Retina (tissue), 1 donor: ENCODE results near the gene HEXD.
A peak's percentile ranks its signal among the peaks of the same experiment; 100 is the strongest.
"Not testable (repeated sequence)": the region's sequence is repeated elsewhere in the genome, so short reads cannot be mapped to it uniquely, and the experiment has no call there.

ENCODE experiments used
- DNase-seq: peaks from one replicate; pipeline ENCODE4 v3.0.0-alpha.2; 2016

Gene HEXD

DNA sequence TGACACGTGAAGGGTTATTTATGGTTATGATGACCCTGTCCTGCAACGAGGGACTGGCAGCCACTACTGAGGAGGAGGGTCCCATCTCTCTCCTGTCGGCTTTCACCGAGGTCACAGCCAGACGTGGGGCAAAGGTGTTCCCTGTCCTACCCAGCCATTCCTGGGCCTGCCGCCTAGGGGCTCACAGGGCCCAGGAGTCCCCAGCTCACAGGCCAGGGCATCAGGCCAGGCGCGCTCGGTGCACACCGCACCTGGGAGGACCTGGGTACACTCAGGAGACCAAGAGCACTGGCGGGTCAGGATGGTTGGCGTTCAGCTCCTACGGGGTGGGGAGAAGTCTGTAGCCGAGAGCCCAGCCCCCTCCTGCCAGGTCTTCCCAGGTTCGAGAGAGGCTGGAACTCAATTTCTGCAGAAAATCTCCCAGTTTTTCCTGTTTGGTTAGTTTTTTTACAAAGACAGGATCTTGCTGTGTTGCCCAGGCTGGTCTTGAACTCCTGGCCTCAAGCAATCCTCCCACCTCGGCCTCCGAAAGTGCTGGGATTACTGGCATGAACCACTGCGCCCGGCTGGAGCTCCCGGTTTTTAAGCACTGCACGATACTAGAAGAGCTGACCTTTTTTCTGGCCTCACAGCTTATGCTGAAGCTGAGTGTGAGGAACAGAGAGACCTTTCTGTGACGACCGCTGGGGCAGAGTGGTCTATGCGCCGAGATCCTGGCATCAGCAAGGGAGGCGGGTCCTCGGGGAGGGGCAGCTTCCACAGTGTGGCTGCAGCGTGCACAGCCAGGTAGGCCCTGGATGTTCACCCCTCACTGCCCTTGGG lies 24.7 kb downstream of the HEXD start:
- no peak for DNase-seq

DNA sequence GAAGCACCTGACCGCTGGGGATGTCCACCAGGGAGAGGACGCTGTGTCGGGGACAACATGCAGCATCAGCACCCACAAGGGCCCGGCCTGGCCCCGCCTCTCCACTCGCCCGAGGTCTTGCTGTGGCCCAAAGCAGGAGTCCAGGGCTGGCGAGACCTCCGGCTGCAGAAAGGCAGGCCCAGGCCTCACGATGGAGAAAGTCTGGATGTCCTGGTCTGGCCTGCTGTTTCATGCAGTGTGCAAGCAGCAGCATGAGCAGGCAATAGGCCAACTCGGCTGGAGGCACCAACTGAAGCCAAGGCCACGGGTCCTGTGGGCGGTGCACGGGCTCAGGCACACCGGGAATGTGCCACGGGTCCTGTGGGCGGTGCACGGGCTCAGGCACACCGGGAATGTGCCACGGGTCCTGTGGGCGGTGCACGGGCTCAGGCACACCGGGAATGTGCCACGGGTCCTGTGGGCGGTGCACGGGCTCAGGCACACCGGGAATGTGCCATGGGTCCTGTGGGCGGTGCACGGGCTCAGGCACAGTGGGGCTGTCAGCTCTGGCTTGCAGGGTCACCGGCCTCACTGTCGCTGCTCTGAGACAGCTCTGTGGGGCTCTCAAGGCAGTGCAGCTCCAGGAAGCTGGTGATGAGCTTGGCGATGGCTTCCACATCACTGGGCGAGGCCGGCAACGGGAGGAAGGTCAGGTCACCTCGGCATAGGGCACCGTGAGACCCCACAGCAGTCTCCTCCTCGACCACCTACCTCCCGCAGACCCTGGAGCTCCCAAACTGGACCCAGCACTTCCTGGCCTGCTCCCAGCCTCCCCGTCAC lies 25.5 kb downstream of the HEXD start:
- DNase-seq: no peak

DNA sequence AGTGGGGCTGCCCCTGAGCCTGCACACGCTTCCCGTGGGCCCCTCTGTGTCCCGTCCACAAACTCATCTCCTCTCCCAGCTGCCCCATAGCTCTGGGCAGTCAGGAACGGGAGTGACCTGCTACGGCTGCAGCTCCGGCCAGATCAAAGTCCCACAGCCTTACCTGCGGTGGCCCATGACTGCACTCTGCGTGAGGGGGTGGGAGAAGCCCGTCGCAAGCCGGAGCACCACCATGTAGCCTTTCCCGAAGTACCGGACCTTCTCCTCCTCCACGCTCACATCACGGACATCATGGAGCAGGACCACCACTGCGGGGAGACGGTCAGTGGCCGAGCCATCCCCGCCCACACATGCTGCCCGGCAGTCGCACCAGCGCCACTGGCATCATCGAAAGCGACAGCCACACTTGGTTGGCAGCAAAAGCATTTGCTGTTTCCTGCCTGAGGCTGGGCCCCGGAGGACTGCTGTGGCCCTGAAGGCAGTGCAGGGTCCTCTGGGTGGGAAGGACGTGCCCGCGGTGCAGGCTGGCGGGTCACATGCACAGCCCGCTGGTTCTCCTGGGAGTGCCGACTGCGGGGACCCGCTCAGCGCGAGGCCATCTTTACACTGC lies 26.2 kb downstream of the HEXD start:
- no peak for DNase-seq

DNA sequence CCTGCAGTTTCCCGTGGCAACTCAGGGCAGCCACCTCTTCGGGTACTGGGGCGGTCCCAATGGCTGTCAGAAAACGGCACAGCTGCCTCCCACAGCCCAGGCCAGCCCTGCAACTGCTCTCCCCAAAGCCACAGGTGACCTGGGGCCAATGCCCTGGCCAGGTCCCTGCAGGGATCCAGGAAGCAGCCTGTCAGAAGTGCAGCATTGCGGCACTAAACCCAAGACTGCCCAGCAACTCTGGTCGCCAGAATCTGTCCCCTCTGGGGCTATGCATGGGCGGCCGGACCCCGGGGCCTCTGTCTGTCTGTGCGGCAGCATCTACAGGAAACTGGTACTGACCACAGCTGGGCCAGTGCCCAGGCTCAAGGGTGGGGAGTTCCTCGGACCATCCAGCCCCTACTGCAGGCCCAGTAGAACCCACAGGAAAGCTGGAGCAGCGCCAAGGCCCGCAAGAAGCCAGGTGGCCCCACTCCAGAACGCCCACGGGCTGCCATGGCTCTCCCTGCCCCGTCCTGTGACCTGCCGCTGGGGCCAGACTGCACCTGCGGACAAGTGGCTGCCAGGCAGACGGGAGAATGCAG lies 26.9 kb downstream of the HEXD start:
- DNase-seq: no peak

DNA sequence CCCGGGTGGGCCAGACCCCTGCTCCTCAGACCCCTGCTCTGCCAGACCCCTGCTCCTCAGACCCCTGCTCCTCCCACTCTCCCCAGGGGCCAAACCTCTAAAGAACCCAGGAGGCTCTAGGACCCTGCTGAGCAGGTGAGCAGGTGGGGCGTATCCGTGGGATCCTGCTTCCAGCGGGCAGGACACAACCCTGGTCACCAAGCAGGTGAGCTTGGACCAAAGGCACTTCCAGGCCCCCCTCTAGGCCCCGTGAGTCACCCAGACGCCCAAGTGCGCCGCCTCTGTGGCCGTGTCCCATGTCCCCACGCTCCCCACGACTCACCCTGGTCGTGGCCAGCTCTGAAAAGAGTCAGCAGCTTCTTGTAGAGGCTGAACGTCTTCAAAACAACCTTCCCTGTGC lies 27.4 kb downstream of the HEXD start:
- no peak for DNase-seq

DNA sequence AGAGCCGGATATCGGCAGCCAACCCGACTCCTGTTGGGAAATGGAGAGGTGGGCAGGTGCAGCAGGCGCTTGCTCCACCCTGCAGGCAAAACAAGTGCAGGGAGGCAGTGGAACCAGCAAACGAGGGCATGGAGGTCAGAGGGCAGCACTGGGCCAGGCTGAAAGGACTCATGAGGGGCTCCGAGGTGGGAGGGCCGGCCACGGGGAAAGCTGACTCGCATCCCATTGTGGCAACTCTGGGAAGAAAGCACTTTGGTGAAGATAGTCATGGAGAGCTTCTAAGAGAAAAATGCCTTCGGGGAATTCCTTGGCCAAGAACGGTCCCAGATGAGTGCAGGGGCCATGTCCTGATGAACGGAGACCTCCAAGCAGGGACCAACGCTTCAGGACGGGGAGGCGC lies 28.0 kb downstream of the HEXD start:
- DNase-seq: no peak

DNA sequence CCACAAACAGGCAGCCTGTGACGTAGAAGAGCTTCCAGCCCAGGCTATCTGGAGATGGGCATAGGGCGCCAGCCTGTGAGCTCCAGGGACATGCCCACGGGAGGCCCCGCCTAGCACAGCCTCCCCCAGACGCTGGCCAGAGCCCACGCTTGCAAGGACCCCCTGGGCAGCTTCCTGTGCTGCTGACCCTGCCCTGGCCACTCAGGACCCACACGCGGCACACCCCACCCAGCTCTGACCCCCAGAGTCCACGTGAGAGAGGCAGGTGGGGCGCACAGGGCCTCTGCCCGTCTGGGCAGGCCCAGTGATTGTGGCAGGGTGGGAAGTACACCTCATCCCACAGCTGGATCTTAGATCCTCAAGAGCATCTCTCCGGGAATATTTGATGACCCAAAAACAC lies 28.5 kb downstream of the HEXD start:
- DNase-seq: no peak

DNA sequence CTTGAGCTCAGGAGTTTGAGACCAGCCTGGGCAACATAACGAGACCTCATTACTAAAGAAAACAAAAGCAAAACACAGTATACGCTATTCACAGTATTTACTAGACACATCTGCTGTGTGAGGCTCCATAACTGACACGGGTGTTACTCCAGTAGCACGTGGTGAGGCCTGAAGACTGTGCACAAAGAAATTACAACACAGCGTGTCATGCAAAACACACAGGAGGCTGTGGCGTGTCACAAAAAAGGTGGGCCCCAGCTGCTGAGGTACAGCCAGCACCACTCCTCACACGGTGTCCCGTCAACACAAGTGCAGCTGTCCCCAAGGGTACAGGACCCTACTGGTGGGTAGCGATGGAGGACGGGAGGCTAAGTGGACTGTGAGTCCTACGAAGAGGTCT lies 29.7 kb downstream of the HEXD start:
- no peak for DNase-seq

DNA sequence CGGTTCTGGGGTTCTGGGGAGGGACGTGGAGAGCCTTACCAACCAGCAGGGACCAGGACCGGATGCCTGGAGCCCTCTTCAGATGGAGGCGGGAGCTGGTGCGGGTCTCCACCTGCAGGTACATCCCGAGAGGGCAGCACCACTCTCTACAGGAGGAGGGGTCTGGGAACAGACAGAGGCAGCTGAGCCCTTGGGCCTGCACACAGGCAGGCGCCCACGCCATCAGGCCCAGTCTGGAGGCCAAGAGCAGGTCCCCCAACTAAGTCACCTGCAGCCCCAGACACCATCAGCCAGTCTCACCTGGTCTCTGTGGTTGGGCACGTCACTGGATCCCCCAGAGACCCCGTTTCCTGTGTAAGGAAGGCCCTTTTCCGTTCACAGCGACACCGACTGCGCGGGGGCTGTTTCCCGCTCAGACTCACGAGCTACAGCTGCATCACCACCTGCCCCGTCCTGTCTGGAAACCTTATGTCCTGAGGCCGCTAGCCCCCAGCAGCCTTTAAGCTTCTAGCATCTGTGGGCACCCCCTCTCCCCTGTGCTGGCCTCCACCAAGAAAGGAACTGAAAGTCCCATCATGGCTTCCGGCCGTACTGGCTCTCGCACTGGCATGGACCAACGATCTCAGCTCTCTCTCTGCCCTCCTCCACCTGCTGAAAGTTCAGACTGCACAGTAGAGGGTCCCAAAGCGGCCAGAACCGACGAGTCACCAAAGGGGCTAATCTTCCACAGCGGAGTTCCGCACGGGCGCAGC lies 31.2 kb downstream of the HEXD start:
- no peak for DNase-seq

DNA sequence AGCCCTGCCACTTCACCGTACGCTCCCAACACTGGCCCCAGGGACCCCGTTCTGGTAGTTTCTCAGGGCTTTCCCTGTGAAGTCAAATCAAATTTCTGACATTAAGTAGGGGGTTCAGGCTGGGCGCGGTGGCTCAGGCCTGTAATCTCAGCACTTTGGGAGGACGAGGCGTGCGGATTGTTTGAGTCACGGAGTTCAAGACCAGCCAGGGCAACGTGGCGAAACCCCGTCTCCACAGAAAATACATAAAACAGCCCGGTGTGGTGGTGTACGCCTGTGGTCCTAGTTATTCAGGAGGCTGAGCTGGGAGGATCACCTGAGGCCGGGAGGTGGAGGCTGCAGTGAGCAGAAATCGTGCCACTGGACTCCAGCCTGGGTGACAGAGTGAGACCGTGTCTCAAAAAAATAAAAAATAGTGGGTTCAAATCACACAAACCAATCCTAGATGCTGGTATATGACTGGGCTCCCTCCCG lies 31.8 kb downstream of the HEXD start:
- DNase-seq: no peak

DNA sequence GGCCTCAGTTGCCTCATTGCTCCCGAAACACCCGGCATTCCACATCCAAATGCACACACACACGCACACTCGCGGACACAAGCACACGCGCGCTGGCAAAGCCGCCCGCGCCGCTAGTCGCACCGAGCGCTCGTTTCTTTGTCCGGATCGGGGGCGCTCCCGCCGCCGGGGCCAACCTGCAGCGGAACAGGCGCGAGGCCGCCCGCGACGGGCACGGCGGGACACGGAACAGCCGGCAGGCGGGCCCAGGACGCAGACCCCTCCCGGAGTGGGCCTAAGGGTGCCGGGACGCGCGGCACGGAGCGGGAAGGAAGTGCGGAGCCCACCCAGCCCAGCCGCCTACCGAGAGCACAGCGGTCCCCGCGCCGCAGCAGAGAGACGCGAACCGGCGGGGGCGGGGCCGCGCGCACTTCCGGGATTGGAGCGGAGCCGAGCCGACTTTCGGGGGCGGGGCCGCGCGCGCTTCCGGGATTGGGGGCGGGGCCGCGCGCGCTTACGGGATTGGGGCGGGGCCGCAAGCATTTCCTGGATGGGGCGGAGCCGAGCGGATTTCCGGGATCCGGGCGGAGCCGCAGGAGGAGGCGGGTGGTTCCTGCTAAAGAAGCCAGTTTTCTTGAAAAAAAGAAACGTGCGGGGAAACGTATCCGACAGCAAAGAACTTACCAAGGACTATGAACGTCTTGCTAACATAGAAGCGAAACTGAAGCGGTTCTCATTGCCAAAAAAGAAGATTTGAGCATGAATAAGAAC lies 32.4 kb downstream of the HEXD start, which contains the start of gene CYBC1:
Gene CYBC1, minus strand, starts transcription at position 396 of the 750 bp plus-strand sequence. CDS start 1,498 bp downstream, outside the sequence.
- peak; percentile 90 for DNase-seq

DNA sequence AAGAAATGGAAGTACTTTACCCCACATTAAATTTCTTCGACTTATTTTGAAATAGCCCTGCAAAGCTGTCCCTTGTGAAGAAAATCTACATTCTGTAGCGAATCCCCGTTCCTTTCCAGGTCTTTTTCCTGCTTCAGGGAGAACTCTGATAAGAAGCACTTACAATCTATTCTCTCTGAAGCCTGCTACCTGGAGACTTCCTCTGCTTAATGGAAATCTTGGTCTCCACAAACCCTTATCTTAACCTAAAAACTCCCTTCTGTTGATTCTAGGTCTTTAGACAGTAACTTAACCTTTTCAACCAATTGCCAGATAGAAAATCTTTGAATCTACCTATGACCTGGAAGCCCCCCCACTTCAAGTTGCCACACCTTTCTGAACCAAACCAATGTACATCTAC lies 34.0 kb downstream of the HEXD start:
- no peak for DNase-seq

DNA sequence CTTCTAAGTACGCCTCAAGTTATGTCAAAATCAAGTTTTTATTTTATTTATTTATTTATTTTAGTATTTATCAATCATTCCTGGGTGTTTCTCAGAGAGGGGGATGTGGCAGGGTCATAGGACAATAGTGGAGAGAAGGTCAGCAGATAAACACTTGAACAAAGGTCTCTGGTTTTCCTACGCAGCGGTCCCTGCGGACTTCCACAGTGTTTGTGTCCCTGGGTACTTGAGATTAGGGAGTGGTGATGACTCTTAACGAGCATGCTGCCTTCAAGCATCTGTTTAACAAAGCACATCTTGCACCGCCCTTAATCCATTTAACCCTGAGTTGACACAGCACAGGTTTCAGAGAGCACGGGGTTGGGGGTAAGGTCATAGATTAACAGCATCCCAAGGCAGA lies 35.0 kb downstream of the HEXD start:
- not testable (repeated sequence) for DNase-seq

DNA sequence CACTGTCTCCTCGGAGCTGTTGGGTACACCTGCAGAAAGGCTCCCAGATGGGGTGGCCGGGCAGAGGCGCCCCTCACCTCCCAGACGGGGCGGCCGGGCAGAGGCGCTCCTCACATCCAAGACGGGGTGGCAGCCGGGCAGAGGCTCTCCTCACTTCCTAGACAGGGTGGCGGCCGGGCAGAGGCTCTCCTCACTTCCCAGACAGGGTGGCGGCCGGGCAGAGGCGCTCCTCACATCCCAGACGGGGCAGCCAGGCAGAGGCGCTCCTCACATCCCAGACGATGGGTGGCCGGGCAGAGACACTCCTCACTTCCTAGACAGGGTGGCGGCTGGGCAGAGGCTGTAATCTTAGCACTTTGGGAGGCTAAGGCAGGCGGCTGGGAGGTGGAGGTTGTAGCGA lies 35.6 kb downstream of the HEXD start:
- not testable (repeated sequence) for DNase-seq

DNA sequence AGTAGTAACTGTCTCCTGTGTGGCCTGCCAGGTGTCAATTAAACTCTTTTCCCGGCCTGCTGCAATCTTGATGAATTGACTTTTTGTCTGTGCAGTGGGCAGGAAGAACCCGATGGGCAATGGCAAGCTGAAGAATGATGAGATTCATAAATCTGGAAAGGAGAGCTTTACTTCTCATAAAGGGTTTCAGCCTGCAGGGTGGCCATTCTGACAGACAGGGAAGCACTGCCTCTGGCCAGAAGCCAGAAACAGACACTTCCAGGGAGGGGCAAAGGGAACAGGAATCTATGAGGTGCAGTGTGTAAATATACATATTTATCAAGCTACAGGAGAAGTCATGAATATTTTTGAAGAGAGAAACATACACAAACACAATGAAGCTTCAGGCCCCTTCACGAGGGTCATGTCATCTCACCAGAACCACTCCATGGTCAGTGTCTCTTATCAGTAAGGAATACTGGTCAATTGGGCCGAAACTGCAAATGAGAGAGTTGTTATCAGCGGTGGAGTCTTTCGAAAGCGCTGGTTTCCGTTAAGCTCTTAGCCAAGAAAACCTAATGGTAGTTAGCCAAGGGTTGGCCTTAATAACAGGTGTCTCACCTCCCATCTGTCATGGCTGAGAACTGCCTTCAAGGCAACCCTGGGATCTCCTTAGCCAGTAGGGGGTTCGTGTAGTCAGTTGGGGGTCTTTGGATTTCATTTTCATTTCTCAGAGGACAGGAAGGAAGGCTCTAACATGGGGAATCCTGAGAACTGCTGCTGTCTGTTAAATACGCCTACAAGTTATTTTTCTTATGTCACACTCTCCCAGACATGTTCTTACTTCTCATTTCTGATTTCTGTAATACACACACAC lies 39.2 kb downstream of the HEXD start:
- DNase-seq: no peak

DNA sequence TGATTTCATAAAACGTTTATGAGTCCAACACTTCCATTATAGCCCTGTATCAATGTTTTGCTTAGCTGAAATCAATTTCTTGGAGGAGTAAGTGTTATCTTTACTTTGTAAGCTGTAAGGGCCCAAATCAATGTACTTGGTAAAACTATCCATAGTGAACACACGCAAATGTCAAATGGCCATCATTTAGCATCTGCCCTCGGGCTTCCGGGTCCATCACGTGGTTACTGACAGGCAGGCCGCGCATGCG lies 39.7 kb downstream of the HEXD start:
- DNase-seq: no peak

DNA sequence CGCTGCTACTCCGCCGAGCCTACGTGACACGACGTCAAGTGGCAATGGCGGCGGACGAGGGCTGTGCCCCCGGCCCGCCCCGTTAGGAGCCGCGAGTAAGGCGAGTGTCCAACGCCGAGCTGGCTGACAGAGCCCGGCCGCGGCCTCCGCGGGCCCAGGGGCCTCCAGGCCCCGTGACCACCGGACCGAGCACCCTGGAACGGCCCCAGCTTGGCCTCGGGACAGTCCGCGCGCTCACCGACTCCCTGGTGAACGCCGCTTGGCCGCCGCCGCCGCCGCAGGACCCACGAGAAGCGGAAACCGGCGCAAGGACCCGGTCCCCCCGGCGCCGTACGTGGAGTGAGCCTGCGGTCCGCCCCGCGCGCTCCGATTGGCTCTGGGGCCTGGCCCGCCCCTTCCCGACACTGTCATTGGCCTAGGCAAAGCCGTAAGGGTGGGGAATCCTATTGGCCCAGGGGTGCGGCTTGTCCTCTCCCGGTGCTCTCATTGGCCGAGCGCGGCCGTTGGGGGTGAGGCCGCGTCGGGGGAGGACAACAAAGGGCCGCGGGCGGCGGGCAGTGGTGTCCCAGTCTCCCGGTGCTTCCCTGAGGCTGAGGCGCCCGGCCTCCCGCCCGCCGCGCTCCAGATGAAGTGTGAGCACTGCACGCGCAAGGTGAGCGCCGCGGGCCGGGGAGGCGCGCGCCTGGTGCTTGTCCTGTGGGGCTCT lies 40.2 kb downstream of the HEXD start, which contains the start of gene NARF:
Gene NARF, plus strand, starts transcription at position 563 of the 706 bp plus-strand sequence. Its CDS starts 63 bp downstream, at position 626.
- peak; percentile 99 for DNase-seq

DNA sequence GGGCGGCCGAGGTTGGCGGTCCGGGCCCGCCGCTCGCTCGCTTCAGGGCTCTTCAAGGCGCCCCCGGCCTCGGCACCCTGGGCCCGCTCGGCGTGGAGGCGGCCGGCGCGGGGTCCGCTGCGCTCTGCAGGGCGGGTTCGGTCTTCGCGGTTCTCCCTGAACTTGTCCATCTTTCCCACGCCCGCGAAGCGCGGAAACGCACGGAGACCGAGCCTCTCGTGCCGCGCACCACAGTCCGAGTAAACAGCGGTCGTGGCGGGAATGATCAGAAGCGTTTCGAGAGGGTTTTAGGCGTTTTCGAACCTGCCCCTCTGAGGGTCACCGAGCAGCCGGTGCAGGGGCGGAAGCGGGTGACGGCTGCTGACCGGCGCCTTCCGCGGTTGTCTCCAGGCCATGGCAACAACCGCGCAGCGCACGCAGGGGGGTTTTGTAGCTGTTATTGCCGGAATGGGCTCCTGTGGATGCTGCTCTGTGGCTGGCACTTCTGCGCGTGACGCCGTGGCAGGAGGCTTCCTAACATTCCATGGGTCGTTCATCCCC lies 40.8 kb downstream of the HEXD start:
- DNase-seq: no peak

DNA sequence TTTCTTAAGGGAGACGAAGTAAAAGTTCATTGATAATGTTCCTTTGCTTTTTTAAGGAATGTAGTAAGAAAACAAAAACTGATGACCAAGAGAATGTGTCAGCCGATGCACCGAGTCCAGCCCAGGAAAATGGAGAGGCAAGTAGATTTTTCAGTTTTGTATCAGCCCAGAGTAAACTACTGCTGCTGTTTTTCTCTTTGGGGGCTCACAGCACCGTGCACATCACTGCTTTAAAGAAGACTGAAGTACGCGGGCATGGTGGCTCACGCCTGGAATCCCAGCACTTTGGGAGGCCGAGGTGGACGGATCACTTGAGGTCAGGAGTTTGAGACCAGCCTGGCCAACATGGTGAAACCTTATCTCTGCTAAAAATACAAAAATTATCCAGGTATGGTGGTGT lies 41.8 kb downstream of the HEXD start:
- not testable (repeated sequence) for DNase-seq
